Chondrocyte (in vitro differentiated cells): Measurements from ENCODE around the gene RALGPS1. TPM values are rescaled to one million over a fixed set of nuclear protein-coding genes. Genes with fewer than 3 reads are reported as not detected.

ENCODE experiments used
- DNase-seq: peaks from one replicate; pipeline ENCODE4 v3.0.0; 2021; ENCODE audit warnings: mixed read lengths, low spot score
- H3K27ac Mint-ChIP-seq: one replicate; pipeline ENCODE4 v1.8.0; 2021; ENCODE audit warnings: mild to moderate bottlenecking, moderate library complexity, mixed read lengths; ENCODE audit not compliant: unreplicated experiment
- H3K27me3 Mint-ChIP-seq: 2 replicates; pipeline ENCODE4 v1.8.0; 2021; ENCODE audit warnings: low read depth, mixed read lengths
- H3K36me3 Mint-ChIP-seq: 2 replicates; pipeline ENCODE4 v1.8.0; 2021; ENCODE audit warnings: low read depth, mixed read lengths
- H3K4me1 Mint-ChIP-seq: 2 replicates; pipeline ENCODE4 v1.8.0; 2021; ENCODE audit warnings: low read depth, mild to moderate bottlenecking, mixed read lengths
- H3K4me3 Mint-ChIP-seq: one replicate; pipeline ENCODE4 v1.8.0; 2021; ENCODE audit warnings: mild to moderate bottlenecking, moderate library complexity, mixed read lengths; ENCODE audit not compliant: unreplicated experiment
- H3K9me3 Mint-ChIP-seq: 2 replicates; pipeline ENCODE4 v1.8.0; 2021; ENCODE audit warnings: low read depth, mixed read lengths
- CTCF ChIP-seq: fragments of 200-600 bp; sonication (generic); IDR thresholded peaks from 2 replicates; pipeline ENCODE4 v1.5.0; 2021; ENCODE audit warnings: antibody characterized with exemption, mild to moderate bottlenecking, moderate library complexity
- total RNA-seq: library from RNA; stranded (reverse); gene quantifications from 3 replicates; pipeline ENCODE4 v1.2.1, GENCODE V29; 2021

The RALGPS1 gene
- total RNA-seq, 1 donor from 2014 or later = 8.1 TPM

- H3K27me3 Mint-ChIP-seq = no peaks in the 10 kb centered on the region
- DNase-seq = no peak
- H3K4me3 Mint-ChIP-seq = no peak overlapping the region
- H3K36me3 Mint-ChIP-seq = no peaks in the 10 kb centered on the region
- peaks cover 23% of the 10 kb centered on the region for H3K4me1 Mint-ChIP-seq
- peak overlapping the region; percentile 62 for H3K27ac Mint-ChIP-seq
- no peak for TF ChIP-seq CTCF
- no peaks in the 10 kb centered on the region for H3K9me3 Mint-ChIP-seq
Measured at GRCh38 chr9:126952205-126952977, 37.8 kb downstream of the RALGPS1 start.

GRCh38 chr9:126953041-126953809 lies 38.6 kb downstream of the RALGPS1 start:
- DNase-seq = no peak
- Mint-ChIP-seq H3K27me3 (no peaks in the 10 kb centered on the region), H3K9me3 (no peaks in the 10 kb centered on the region), H3K36me3 (no peaks in the 10 kb centered on the region), H3K27ac (peak overlapping the region; percentile 63), H3K4me1 (peaks cover 30% of the 10 kb centered on the region), H3K4me3 (no peak overlapping the region)
- no peak for TF ChIP-seq CTCF

DNA sequence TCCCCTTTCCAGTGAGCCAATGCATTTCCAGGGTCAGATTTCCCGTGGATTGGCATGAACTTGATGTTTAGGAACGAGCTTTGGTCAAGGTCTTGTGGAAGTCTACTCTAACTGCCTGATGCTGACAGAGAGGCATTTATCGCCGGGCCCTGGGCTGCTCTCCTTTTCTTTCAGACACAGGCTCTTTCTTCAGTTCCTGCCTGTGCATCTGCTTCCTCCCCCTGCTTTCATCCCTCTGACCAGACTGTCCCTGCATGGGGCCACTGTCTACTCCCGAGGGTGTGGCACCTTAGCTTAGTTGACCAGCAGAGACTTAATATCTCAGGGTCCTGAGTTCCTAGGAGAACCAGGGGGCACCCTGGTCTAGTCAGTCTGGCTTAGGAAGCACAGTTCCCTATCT lies 41.2 kb downstream of the RALGPS1 start:
- H3K36me3 Mint-ChIP-seq = no peaks in the 10 kb centered on the region
- no peaks in the 10 kb centered on the region for H3K27me3 Mint-ChIP-seq
- no peak overlapping the region for H3K27ac Mint-ChIP-seq
- no peak for DNase-seq
- peaks cover 38% of the 10 kb centered on the region for H3K4me1 Mint-ChIP-seq
- H3K9me3 Mint-ChIP-seq = no peaks in the 10 kb centered on the region
- TF ChIP-seq CTCF = no peak
- H3K4me3 Mint-ChIP-seq = no peak overlapping the region

DNA sequence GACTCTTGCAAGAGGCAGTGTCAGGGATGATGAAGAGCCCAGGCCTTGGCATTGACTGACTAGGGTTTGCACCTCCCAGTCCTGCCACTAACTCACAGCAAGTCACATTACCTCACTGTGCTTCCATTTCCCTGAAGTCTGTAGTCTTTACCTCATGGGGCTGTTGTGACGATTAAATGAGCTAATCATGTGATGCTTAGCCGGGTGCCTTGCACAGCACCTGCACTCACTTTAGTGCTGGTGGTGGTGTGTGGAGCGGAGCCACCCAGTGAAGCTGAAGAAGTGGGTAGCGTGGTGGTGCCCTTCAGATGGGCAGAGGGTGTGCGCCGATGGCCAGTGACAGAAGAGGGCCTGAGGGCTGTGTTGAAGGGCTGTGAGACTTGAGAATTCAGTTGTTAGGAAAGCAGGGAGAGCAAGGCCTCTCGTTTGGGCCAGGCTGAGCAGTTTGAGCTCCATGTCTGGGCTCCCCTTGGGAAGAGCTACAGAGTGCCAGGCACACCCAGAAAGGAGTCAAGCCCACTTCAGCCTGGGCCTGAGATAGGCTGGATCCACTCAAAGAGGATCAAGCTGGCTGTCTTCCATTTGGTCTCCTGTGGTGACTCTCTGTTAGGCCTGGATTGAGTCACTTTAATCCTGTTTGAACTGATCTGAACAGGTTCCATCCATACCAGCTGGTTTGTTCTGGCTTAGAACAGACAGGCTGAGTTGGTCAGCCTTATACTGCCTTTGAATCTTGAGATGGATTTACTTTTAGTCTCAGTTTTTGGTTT lies 42.5 kb downstream of the RALGPS1 start:
- H3K27ac Mint-ChIP-seq = peak overlapping the region; percentile 90
- H3K4me3 Mint-ChIP-seq = no peak overlapping the region
- DNase-seq = no peak
- H3K9me3 Mint-ChIP-seq = no peaks in the 10 kb centered on the region
- H3K36me3 Mint-ChIP-seq = no peaks in the 10 kb centered on the region
- no peaks in the 10 kb centered on the region for H3K27me3 Mint-ChIP-seq
- peaks cover 39% of the 10 kb centered on the region for H3K4me1 Mint-ChIP-seq
- no peak for TF ChIP-seq CTCF

DNA sequence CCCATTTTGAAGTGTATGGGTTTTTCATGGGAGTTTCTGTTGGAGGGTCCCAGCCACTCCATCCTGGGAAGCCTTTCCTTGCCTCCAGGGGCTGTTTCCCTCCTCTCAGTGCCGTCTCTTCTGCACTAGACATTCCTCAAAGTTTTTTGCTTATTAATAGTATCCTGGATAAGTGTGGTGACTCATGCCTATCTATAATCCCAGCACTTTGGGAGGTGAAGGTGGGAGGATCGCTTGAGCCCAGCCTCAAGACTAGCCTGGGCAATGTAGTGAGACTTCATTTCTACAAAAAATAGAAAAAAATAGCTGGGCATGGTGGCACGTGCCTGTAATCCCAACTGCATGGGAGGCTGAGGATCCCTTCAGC lies 43.1 kb downstream of the RALGPS1 start:
- Mint-ChIP-seq H3K27ac (peak overlapping the region; percentile 90), H3K36me3 (no peaks in the 10 kb centered on the region), H3K4me1 (peaks cover 43% of the 10 kb centered on the region), H3K27me3 (no peaks in the 10 kb centered on the region), H3K9me3 (no peaks in the 10 kb centered on the region), H3K4me3 (no peak overlapping the region)
- no peak for DNase-seq
- TF ChIP-seq CTCF = no peak
